HG03060 (cell line): ENCODE data around the gene SLC22A16.
"Not testable (repeated sequence)": the region's sequence is repeated elsewhere in the genome, so short reads cannot be mapped to it uniquely, and the experiment has no call there.

ENCODE experiments used
- ATAC-seq: cut with Tn5 transposase; IDR thresholded peaks from one replicate; pipeline ENCODE4 v1.9.1; 2021; ENCODE audit warnings: low read depth, moderate number of reproducible peaks; ENCODE audit not compliant: unreplicated experiment

SLC22A16 gene

DNA sequence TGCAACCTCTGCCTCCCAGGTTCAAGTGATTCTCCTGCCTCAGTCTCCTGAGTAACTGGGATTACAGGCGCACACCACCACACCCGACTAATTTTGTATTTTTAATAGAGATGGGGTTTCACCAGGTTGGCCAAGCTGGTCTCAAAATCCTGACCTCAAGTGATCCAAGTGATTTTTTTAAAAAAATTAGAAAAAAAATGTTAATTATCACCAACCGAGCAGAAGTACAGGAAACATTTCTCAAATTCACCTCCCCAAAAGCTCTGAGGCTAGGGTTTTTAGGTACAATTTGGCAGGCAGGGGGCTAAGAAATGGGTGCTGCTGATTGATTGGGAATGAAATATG lies 14.9 kb upstream of the SLC22A16 start:
- no peak for ATAC-seq

DNA sequence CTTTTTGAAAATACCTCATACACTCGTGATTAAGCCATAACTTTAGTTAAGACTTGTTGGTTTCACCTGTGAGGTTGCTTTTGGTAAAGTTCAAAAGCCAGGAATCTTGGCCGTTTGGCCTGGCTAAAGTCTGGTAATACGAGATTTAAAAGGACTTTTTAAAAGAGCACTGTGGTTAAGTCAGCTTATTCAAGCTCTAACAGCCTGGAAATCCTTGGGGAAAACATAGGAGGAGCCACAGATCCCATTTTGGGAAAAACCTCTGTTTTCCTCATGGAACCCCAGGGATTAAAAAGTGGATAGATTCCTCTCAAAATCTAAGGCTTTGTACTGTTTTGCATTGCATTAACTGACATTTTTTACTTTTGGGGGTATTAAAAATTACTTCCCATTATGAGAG lies 13.7 kb upstream of the SLC22A16 start:
- ATAC-seq = no peak

DNA sequence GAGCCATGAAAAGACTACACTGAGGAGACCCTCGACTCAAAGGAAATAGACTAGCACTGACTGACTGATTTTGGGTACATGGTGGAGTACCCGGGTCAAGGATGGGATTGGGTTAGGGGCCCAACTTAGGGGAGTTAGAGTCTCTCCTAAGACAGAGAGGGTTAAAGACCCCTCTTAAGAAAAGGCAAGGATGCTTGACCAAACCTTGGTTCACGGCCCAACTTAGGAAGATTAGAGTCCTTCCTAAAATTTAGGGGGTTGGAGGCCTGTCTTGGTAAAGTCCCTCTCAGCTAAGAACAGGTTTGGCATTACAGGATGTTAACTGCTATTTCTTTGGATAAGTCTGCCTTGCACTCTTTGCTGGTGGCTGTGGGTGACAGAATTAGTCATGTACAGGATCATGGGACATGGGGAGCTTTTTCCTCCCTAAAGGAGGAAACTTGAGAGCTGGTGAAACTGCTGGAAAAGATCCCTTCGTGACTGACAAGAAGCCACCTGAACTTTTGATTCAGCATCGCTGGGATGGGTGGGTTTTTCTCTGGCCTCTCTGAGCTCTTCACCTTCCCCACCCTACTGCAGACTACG lies 12.3 kb upstream of the SLC22A16 start:
- no peak for ATAC-seq

DNA sequence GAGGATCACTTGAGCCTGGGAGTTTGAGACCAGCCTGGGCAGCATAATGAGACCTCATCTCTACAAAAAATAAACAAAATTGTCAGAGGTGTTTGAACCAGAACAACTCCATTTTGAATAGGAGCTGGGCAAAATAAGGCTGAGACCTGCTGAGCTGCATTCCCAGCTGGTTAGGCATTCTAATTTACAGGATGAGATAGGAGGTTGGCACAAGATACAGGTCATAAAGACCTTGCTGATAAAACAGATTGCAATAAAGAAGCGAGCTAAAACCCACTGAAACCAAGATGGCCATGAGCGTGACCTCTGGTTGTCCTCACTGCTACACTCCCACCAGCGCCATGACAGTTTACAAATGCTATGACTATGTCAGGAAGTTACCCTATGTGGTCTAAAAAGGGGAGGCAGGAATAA lies 11.6 kb upstream of the SLC22A16 start:
- ATAC-seq = not testable (repeated sequence)

DNA sequence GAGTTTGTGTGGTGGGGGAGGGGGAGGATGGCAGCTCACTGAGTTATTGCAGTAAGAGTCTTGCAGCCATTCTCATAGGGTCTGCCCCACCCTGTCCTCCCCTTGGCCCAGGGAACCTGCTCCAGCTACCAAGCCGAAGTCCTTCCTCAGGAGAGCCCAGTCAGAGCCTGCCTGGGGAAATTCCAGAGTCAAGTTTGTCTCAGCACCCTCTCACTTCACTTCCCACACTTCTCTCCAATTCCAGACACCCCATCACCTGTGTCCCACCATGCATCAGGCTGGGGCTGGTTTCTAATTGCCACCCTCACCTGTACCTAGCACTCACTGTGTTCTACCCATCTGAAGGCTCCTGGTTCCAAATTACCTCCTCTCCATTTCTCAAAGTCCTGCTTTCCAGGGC lies 10.3 kb upstream of the SLC22A16 start:
- ATAC-seq = no peak

DNA sequence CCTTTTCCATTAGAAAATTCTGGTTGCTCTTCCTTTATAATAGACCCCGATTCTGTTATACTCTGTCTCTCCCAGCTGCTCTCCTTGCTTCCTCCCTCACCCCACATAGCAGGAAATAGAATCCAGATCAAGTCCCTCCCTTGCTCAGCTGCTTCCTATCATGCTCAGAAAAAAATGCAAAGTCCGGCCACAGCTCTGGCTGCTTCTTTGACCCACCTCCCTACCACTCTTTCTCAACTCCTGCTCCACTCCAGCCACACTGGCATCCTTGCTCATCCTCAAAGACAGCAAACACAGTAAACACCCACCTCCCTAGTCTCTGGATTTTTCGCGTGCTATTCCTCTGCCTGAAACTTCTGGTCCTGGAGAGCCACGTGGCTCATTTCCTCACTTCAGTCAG lies 9.1 kb upstream of the SLC22A16 start:
- no peak for ATAC-seq

DNA sequence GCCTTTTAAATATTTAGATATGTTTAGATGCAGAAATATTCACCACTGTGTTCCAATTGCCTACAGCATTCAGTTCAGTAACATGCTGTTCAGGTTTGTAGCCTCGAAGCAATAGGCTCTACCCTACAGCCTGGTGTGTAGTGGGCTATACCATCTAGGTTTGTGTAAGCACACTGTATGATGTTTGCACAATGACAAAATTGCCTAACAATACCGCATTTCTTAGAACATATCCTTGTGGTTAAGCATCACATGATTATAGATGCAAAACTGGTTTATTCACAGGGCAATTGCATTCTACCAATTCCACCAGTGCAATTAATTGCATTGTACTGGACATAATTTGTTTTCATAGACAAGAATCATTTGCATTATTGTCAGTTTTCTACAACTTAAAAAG lies 7.9 kb upstream of the SLC22A16 start:
- ATAC-seq = no peak

DNA sequence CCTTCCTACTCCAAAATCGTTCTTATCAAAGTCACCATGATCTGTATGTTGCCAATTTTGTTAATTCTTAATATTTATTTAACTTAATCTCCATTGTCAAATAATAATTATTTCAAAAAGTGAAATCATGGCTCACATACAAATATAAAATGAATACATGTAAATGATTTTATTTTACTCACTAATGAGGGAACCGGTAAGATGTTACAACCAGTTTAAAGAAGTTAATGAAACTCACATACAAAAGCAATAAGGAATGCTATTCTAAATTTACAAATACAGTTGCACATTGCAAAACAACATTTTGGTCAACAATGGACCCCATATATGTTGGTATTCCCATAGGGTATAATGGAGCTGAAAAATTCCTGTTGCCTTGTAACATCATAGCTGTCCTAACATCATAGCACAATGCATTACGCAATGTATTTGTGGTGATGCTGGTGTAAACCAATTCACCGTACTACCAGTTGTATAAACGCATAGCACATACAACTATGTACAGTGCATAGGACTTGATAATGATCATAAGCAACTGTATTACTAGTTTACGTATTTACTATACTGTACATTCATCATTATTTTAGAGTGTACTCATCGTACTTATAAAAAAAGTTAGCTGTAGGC lies 6.5 kb upstream of the SLC22A16 start:
- ATAC-seq = no peak

DNA sequence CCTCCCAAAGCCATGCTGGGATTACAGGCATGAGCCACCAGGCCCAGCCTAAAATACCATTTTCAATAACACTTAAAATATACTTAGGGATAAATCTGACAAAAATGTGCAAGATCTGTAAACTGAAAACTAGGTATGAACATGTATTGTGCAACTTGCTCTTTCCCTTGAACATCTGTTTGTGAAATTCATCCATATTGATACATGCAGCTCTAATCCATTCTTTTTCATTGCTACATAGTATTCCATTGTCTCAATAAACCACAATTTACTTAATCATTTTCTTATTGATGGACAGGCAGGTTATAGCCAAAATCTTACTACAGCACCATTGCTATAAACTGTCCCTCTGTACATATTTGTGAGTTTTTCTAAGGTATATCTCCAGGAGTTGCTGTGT lies 4.7 kb upstream of the SLC22A16 start:
- no peak for ATAC-seq

DNA sequence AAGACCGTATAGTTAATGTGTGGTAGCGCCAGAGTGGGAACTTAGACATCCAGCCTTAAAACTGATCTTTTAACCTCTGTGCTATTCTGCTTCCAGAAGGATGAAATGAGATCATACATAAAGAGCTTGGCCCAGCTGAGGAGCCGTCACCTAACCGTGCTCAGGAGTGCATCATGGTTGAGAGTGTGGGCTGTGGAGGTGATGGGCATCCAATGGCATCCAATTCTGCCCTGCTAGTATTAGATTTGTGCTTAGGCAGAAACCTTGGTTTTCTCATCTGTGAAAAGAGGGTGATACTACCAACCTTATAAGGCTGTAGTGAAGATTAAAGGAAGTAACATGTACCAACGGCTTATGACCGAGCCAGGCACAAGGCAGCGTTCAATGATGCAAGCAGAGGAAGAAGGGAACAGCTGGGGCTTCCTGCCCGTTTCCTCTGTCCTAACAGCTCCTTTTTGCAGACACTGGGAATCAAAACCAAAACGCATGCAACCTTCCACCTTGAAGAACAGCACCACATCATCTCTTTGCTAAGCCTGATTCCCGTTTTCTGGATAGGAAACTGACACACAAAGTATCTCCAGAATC lies 1.3 kb downstream of the SLC22A16 start:
- ATAC-seq = no peak

DNA sequence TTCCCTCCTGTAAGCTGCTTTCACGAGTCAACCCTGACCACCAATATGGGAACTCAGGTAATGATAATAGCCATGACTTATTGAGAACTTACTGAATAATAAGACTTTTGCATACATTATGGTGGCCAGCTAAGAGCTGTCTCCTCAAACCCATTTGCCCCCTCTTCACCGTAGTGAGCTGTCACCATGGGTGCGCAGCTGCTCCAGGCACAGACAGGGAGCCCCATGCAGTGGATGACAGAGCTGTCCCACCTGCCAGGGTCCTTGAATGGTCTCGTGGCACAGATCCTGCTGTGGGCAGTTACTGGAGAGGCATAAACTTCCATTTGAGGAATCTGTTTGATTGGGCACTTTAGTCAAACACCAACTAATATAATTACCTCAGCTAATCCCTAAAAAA lies 1.9 kb downstream of the SLC22A16 start:
- ATAC-seq = no peak

DNA sequence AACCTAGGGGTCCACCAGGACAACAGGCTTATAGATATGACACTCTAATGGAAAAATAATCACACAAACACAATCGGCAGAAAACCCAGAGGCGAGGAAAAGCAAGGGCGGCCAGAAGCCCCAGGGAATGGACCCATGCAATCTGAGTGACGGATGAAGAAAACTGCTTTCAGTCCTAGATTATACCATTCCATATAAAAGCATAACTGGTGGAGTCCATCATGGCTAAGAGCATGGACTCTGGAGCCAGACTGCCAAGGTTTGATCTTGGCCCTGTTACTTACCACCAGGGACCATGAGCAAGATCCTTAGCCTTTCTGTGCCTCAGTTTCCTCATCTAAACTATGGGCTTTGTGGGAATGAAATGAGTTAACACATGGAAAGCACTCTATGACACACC lies 3.7 kb downstream of the SLC22A16 start:
- no peak for ATAC-seq

DNA sequence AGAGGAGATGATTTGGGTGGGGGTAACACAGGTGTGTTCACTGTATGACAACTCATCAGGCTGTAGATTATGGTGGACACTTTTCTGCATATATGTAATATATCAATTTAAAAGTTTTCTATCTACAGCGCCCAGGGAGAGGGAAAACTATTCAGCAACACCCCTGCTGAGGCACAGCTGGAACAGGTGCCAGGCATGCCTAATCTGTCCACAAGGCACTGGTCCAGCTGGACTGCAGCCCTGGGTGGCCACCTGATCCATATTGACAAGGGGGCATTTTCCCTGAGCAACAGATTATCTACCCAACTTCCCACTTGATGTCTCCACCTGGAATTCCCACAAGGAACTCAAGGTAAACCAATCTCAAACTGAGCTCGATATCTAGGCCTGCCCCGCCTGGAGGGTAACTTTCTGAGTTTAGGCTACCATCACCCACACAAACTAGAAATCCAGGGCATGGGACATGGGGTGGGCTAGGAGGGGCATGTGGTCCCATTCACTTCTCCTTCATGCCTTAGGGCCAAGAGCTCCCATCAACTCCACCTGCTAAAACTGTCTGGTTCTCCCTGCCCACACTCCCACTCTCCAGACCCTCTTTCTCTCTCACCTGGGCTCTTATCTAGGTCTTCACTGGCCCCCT lies 4.6 kb downstream of the SLC22A16 start:
- no peak for ATAC-seq

DNA sequence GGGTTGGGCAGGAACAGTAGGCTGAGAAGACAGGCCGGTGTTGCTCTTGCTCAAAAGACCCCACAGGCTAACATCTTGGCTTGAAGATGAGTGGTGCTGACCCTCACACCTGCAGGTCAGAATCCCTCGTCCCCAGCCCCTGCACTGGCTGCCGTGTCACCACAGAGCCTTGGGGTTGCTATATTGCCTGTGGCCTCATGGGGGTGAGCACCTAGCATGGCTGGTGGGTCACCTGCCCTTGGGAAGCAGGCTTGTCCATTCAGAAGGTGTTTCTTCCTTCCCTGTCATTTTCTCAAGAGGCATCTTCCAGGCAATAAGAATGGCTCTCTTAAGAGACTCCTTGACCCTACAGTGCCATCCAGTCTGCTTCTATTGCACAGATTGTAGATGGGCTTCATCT lies 7.7 kb downstream of the SLC22A16 start:
- ATAC-seq = no peak

DNA sequence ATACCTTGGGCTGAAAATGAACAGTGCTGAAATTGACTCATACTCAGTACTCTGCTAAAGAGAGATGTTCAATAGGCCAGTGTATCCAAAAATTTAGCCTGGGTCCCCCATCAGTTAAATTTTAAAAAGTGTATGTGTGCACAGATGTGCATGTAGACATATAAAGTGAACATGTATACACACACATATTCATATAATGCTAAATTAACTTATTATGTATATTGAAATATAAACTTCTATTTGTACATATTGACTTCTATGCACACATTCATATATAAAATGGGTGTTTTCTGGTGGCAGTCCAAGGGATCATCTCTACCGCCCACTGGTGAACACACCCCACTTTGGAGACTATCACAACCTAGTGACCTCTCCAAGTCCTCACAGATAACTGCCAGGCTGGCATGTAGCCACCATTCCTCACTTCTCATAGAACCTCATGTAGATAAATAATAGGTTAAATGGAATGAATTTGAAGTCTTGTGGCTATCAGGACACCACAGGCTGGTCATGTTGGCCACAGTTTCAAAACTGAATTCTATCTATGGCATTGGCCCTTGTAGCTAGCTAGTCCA lies 8.8 kb downstream of the SLC22A16 start:
- ATAC-seq = no peak

DNA sequence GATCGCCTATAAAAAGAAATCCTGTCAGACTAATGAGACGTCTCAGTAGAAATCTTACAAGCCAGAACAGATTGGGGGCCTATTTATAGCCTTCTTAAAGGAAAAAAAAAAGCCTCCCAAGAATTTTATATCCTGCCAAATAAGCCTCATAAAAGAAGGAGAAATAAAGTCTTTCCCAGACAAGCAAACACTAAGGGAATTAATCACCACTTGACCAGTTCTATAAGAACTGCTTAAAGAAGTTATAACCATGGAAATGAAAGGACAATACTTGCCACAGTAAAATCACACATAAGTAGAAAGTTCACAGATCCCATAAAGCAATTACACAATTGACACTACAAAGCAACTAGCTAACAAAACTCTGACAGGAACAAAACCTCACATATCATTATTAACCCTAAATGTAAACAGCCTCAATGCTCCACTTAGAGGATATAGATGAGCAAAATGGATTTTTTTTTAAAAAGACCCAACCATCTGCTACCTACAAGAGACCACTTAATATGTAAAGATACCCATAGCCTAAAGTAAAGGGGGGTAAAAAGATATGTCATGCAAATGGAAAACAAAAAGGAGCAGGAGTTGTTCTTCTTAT lies 13.4 kb downstream of the SLC22A16 start:
- no peak for ATAC-seq

DNA sequence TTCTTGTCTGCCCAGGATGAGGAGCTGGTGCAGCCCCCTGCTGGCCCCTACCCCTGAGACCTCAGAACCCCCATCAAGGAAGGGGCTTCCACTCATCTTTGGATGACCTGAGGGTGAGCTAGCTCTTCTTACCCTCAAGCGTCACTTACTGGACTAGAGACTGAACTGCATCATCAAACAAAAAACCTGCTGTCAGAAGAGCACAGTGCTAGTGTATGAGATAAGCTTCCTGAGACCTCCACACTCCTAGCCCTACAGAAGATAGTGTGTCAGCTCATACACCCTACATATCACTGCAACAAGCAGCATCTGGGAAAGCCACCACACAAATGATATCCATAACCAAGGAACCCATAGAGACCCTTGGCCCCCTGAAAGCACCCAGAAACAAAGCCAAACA lies 15.0 kb downstream of the SLC22A16 start:
- no peak for ATAC-seq

DNA sequence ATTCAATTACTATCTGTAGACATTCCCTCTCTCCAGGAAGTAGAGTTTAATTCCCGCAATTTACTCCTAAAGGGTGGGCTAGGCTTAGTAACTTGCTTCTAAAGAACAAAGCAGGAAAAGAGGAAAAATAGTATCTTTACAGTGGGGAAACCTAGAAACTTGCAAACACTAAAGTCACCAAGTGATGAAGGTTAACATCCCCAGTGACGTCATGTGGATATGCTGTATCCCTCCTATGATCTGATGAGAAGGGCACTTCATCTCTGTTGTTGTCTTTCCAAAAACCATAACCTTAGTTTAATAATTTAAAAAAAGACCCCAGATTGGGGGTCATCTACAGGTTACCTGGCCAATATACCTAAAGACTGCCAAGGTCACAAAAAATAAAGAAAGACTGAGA lies 17.3 kb downstream of the SLC22A16 start:
- ATAC-seq = no peak

DNA sequence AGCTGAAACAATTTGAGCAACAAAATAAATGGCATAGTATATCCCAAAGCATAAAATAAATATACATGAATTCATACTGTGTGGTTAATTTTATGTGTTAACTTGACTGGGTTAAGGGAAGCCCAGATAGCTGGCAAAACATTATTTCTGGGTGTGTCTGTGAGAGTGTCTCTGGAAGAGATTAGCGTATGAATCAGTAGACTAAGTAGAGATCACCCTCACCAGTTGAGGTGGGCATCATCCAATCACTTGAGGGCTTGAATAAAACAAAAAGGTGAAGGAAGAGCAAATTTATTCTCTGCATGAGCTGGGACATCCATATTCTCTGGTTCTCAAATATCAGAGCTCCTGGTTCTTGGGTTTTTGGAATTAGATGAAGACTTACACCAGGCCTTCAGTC lies 17.9 kb downstream of the SLC22A16 start:
- ATAC-seq = no peak

DNA sequence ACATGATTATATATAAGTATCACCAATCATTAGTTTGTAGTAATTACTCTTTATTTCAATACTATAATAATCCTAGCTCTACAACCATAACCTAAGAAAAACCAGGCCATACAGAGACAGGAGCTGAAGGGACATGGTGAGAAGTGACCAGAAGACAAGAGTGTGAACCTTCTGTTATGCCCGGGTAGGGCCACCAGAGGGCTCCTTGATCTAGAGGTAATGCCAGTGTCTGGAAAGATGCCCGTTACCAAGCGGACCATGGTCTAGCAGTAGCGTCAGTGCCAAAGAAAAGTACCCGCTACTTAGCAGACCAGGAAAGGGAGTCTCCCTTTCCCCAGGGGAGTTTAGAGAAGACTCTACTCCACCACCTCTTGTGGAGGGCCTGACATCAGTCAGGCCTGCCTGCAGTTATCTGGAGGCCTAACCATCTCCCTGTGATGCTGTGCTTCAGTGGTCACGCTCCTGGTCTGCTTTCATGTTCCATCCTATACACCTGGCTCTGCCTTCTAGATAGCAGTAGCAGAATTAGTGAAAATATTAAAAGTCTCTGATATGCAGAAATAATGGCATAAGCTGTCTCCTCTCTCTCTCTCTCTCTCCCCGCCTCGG lies 18.7 kb downstream of the SLC22A16 start:
- ATAC-seq = not testable (repeated sequence)

DNA sequence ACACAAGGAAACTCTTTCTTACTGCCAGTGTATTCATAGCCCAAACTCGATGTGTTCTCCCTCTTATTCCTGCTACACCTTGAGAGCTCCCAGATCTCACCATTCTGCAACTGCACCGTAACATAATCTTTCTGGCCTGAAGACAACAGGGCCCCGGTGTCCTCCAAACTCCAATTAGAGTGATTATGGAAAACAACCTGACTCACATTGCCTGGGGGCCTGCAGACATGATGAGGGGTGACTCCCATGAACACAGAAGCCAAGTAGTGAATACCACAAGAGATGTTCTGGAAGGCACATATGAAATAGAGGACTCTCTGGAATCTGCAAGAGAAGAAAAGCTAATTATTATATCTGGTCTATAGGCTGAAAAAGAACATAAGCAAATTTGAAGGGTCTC lies 19.7 kb downstream of the SLC22A16 start:
- ATAC-seq = no peak
